Activated CD8-positive, alpha-beta T cell treated with anti-CD3 and anti-CD28 coated beads for 36 hours (primary cell): ENCODE measurements around the gene APBB1IP. TPM values are rescaled to one million over a fixed set of nuclear protein-coding genes. Genes with fewer than 3 reads are reported as not detected.
A peak's percentile ranks its signal among the peaks of the same experiment; 100 is the strongest.

Source experiments
- ATAC-seq: fragments of 200-7000 bp; cut with Tn5 transposase; one replicate; pipeline ENCODE4 v1.10.0; 2021; ENCODE audit warnings: mild to moderate bottlenecking, moderate library complexity
- CTCF ChIA-PET: fragments of 350-600 bp; sonication (Branson Sonifier 250); formaldehyde crosslinking; loops from one replicate; lab custom pipeline; 2021; ENCODE audit warnings: antibody characterized with exemption; lab: Charles Lee
- POLR2A ChIA-PET: fragments of 350-600 bp; sonication (Branson Sonifier 250); formaldehyde crosslinking; loops from one replicate; lab custom pipeline; 2021; ENCODE audit warnings: antibody characterized with exemption; lab: Charles Lee
- DNase-seq: peaks from one replicate; pipeline ENCODE4 v3.0.0-alpha.2; 2020
- H3K27ac Mint-ChIP-seq: one replicate; pipeline ENCODE4 v1.8.0; 2021; ENCODE audit warnings: mild to moderate bottlenecking, mixed read lengths
- H3K27me3 Mint-ChIP-seq: one replicate; pipeline ENCODE4 v1.8.0; 2021; ENCODE audit warnings: mixed read lengths
- H3K36me3 Mint-ChIP-seq: one replicate; pipeline ENCODE4 v1.8.0; 2021; ENCODE audit warnings: low read depth, mixed read lengths
- H3K4me1 Mint-ChIP-seq: one replicate; pipeline ENCODE4 v1.8.0; 2021; ENCODE audit warnings: low read depth, mixed read lengths
- H3K4me3 Mint-ChIP-seq: one replicate; pipeline ENCODE4 v1.8.0; 2021; ENCODE audit warnings: mild to moderate bottlenecking, moderate library complexity, mixed read lengths
- H3K9me3 Mint-ChIP-seq: one replicate; pipeline ENCODE4 v1.8.0; 2021; ENCODE audit warnings: mixed read lengths
- intact Hi-C: fragments of 100-400 bp; cut with micrococcal nuclease; formaldehyde crosslinking; loops from one replicate; pipeline ENCODE4 v1.10.0; 2022
- total RNA-seq, 2 experiments: library from RNA; stranded (reverse); gene quantifications; one replicate each; pipeline ENCODE4 v1.2.3, GENCODE V29; 2021
- TF ChIP-seq, protein P1 (sequence below): fragments of 200-600 bp; IDR thresholded peaks from one replicate; pipeline ENCODE4 v1.8.0; 2022; ENCODE audit warnings: antibody characterized with exemption, mild to moderate bottlenecking

The APBB1IP gene
- total RNA-seq, 2 experiments from 2014 or later, result 61.9 to 64.8 TPM

DNA sequence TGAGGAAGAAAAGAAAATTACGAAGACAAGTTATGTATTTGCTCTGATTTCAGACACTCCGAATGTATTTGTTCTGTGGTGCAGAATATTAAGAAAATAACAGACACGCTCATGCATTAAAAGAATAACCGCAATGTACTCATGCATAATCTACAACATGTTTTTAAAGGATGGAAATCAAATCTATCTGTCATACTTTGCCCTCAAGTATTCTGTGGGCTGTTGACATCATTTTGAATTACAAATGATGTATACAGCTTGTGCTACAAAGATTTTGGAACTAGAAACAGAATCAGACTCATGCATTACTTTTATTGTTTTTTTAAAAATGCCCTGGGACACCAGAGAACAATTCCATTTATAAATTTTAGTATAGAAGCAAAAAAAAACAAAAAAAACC is 69.9 kb downstream of the APBB1IP start:
- DNase-seq, result no peak
- Mint-ChIP-seq H3K36me3 (peaks cover 72% of the 10 kb centered on the region), H3K9me3 (peaks cover 3% of the 10 kb centered on the region), H3K4me1 (peaks cover 16% of the 10 kb centered on the region), H3K27me3 (no peaks in the 10 kb centered on the region), H3K4me3 (no peak overlapping the region), H3K27ac (peak overlapping the region; percentile 31)
- ChIA-PET CTCF (interaction anchor here (1.1 kb wide), 1 partner anchor 12 kb away, joined by 3 read pairs; no protein-coding TSS in a partner anchor), POLR2A (no interaction called here)
- no peak for ATAC-seq
- intact Hi-C loops, result no loop called here
- TF ChIP-seq, protein P1, sequence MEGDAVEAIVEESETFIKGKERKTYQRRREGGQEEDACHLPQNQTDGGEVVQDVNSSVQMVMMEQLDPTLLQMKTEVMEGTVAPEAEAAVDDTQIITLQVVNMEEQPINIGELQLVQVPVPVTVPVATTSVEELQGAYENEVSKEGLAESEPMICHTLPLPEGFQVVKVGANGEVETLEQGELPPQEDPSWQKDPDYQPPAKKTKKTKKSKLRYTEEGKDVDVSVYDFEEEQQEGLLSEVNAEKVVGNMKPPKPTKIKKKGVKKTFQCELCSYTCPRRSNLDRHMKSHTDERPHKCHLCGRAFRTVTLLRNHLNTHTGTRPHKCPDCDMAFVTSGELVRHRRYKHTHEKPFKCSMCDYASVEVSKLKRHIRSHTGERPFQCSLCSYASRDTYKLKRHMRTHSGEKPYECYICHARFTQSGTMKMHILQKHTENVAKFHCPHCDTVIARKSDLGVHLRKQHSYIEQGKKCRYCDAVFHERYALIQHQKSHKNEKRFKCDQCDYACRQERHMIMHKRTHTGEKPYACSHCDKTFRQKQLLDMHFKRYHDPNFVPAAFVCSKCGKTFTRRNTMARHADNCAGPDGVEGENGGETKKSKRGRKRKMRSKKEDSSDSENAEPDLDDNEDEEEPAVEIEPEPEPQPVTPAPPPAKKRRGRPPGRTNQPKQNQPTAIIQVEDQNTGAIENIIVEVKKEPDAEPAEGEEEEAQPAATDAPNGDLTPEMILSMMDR, result no peak

DNA sequence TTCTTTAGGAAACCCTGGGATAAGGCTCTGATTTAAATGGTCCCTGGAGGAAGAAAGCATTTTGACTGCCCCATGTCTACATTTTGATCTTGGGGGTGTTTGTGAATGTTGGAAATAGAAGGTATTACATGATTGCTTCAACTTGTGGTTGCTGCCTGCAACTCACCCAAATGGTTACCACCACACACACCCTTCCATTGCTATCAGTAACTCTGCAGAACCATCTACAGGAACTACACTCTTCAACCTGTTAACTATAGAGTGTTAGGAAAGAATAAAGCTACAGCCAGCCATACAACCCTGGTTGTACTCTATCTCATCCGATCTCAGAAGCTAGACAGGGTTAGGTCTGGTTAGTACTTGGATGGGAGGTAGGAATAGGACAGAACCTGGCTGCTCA is 71.2 kb downstream of the APBB1IP start:
- no peak overlapping the region for H3K4me3 Mint-ChIP-seq
- intact Hi-C loops, result no loop called here
- POLR2A ChIA-PET, result interaction anchor here (1.0 kb wide), 1 partner anchor 57 kb away, joined by 3 read pairs; no protein-coding TSS in a partner anchor
- H3K27me3 Mint-ChIP-seq, result no peaks in the 10 kb centered on the region
- peaks cover 77% of the 10 kb centered on the region for H3K36me3 Mint-ChIP-seq
- no peak overlapping the region for H3K27ac Mint-ChIP-seq
- TF ChIP-seq, protein P1, result no peak
- CTCF ChIA-PET, result no interaction called here
- H3K4me1 Mint-ChIP-seq, result peaks cover 12% of the 10 kb centered on the region
- H3K9me3 Mint-ChIP-seq, result peaks cover 3% of the 10 kb centered on the region
- DNase-seq (no peak), ATAC-seq (no peak)

DNA sequence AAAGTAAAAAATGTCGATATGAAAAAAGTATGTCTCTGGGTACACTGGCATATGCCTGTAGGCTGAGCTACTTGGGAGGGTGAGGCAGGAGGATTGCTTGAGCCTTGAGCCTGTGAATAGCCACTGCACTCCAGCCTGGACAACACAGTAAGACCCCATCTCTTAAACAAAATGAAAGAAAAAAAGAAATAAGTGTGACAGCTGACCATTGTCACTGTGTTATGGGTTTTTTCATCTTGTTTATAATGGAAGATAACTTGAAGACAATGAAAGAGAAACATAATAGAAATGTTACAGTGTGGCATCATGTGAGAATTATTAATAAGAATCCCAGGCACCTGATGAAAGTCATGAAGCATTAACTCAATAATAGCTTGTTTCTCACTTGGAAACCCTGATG is 75.0 kb downstream of the APBB1IP start:
- peaks cover 3% of the 10 kb centered on the region for H3K9me3 Mint-ChIP-seq

DNA sequence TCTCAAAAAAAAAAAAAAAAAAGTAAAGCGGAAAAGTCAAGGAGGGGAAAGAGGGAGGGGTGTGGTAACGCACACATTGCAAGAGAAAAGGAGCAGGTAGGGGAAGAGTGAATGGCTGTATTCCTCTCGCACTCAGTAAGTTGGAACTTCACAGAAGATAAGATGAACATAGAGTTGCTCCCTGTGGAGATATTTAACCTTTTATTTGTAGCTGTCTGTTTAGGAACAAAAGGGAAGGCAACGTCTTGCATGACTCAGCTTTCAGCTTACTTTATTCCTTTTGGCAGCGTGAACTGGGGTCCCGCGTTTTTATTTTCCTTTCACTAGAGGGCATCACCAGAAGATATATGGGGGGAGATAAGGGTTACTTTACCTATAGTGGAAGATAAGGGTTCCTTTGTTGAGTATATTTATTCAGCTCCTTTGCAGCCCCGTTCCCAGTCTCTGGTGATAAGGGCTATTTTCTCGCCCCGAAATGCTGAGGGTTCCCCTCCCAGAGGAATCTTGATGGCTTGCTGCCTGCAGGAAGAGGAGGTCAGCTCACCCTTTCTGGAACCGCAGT is 78.5 kb downstream of the APBB1IP start:
- TF ChIP-seq, protein P1, result no peak
- H3K9me3 Mint-ChIP-seq, result peaks cover 3% of the 10 kb centered on the region
- no peak for ATAC-seq
- no peaks in the 10 kb centered on the region for H3K27me3 Mint-ChIP-seq
- peaks cover 16% of the 10 kb centered on the region for H3K4me1 Mint-ChIP-seq
- intact Hi-C loops, result no loop called here
- peak overlapping the region; percentile 61 for H3K27ac Mint-ChIP-seq
- no peak for DNase-seq
- POLR2A ChIA-PET, result interaction anchor here (0.6 to 1.2 kb wide), 2 partner anchors 18 to 31 kb away, joined by 3 read pairs; no protein-coding TSS in a partner anchor
- peaks cover 81% of the 10 kb centered on the region for H3K36me3 Mint-ChIP-seq
- CTCF ChIA-PET, result interaction anchor here (0.8 kb wide), 1 partner anchor 181 kb away, joined by 3 read pairs; no protein-coding TSS in a partner anchor
- no peak overlapping the region for H3K4me3 Mint-ChIP-seq

More for the DNA sequence above, 75.0 kb downstream of the APBB1IP start:
- Mint-ChIP-seq H3K36me3 (peaks cover 73% of the 10 kb centered on the region), H3K27me3 (no peaks in the 10 kb centered on the region), H3K4me3 (no peak overlapping the region), H3K27ac (peak overlapping the region; percentile 7), H3K4me1 (peaks cover under 1% of the 10 kb centered on the region)
- CTCF ChIA-PET, result interaction anchor here (1.0 to 1.2 kb wide), 2 partner anchors 10 to 178 kb away, joined by 3 to 4 read pairs; no protein-coding TSS in a partner anchor
- TF ChIP-seq, protein P1, result no peak
- intact Hi-C loops, result no loop called here
- POLR2A ChIA-PET, result interaction anchor here (1.2 kb wide), 1 partner anchor 9 kb away, joined by 3 read pairs; no protein-coding TSS in a partner anchor
- no peak for ATAC-seq
- no peak for DNase-seq
